GM12873 (cell line): ENCODE measurements around the gene CHURC1.

Source experiments
- CTCF ChIP-seq: IDR thresholded peaks from 2 replicates; pipeline ENCODE4 v1.5.1; 2012; ENCODE audit warnings: low read depth, mild to moderate bottlenecking, moderate library complexity, low read length, control low read depth; ENCODE audit not compliant: insufficient read depth; ENCODE audit errors: missing control alignments

CHURC1 gene

DNA sequence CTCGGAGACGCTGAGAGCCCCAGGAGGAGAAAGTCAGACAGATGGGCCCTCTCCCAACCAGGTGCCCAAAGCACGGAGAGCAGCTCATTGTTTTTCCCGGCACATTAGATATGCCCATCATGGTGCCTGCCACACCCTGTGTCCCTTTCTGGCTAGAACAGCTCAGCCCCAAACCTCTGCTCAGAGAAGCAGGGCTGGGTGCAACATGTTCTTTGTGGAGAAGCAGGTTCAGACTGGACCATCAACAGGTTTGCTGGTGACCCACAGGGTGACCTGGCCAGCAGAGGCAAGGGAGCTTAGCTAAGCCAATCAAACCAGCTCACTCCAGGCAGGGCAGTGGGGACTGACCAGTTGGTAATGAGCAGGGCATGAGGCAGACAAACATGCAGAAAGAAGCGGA lies 44.5 kb downstream of the CHURC1 start:
- no peak for TF ChIP-seq CTCF

GRCh38 chr14:64960762-64961276 lies 46.6 kb downstream of the CHURC1 start:
- TF ChIP-seq CTCF: peak; percentile 31

DNA sequence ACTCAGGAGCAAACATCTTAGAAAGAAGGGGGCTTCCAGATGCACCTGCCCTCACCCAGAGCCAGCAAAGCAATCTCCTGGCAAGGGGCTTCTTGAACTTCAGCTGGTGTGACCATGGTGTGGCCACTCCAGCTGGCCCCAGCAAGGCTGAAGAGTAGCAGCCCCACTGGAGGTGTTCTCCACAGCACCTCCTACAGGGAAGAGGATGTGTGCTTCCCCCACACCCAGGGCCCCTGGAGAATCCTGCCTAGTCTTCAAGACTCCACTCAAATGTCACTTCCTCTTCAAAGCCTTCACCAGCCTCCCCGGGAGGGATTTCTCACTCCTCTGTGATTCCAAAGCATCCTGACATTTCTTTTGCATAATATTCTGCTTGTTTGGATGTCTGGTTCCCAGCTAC lies 49.4 kb downstream of the CHURC1 start:
- TF ChIP-seq CTCF: peak; percentile 32

GRCh38 chr14:64965356-64966000 lies 51.2 kb downstream of the CHURC1 start:
- TF ChIP-seq CTCF: no peak

GRCh38 chr14:64966976-64967375 lies 52.7 kb downstream of the CHURC1 start:
- TF ChIP-seq CTCF: no peak

DNA sequence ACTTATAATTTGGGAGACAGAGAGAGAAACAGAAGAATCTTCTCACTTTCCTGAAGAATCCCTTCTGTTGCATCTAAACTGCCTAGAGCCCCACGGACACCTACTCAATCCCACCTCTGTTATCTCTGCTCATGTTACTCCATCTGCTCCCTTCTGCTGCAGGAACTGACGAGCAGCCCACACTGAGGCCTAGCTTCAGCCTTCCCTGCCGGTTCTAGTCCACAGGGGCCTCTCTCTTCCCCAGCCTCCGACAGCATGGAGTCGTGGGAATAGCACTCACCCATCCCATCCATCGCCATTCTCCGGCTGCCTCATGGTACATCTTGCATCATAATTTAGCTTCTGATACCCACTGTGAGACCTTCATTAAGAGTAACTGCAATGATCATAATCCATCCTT lies 53.9 kb downstream of the CHURC1 start:
- no peak for TF ChIP-seq CTCF

DNA sequence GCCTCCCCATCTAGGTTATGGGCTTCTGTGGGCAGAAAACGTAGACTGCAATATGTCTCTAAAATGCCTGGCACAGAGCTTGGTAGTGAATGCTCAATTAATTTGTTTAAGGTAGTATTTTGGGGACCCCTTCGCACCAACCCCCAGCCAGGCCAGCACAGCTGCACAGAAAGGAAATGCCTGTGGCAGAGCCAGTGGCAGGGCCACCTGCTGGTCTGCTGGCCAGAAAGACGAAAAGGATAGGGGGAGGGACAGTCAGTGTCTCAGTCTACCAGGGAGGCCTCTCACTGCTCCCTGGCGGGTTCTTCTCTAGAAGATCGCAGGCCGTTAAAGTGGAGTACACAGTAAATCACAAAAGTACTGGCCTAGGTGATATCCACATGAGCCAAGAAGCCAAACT lies 54.4 kb downstream of the CHURC1 start:
- TF ChIP-seq CTCF: no peak
